Effector CD8-positive, alpha-beta T cell (primary cell): Measurements from ENCODE around the gene ID2.

Experiments
- DNase-seq: peaks from one replicate; lab custom pipeline; 2025; lab: John Stamatoyannopoulos, UW

ID2 gene

GRCh38 chr2:8647462-8647857 is 34.4 kb upstream of the ID2 start:
- no peak for DNase-seq

DNA sequence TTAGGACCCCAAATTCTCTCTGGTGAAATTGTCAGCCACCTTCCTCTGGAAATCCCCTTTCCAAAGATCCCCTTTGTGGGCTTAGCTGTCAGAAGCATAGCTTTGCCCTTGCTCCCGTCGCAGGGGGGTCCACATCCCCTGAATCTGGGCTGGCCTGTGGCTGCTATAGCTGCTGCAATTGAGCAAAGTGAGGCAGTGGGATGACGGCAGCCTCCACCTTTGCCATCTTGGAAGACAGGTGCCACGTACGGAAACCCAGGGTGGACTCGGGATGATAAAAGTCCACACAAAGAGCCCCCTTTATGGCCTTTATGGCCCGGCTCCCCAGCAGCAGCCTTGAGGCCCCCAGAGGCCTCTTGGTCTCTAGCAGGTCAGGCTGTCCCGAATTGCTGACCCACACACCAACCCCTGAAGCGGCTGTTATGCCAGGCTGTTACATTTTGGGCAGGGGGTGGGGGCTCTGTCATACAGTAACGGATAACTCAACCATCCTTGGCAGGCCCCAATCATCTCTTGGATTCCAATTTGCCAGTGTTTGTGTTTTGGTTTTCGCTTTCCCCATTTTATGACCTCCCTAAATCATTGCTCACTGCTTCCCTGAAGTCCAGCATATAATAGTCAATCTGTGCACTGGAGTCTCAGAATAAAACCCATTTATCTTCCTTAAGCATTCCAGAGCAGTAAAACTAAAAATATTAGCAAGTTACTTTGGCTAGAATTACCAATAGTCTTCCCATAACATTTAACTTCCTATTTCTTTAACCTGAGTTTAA is 33.2 kb upstream of the ID2 start:
- DNase-seq, result no peak

- no peak for DNase-seq
Measured at GRCh38 chr2:8649718-8650117, 32.1 kb upstream of the ID2 start.

DNA sequence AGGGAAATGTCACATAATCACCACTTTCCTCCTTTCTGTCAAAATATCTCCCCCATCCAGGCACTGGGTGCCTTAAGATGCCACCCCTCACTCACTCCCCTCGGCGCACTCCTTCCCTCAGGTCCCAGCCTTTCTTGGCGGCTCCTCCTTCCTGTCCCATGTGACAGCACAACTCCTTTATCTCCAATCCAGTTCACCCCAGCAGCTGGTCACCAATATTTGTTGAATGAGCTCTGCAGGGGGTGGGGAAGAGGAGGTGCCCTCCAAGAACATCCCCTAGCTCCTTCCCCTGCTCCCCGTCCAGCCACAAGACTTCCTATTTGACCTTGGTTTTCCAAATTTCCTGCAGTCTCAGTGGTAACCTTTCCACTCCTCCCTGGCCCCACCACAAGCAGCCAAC is 31.6 kb upstream of the ID2 start:
- no peak for DNase-seq

DNA sequence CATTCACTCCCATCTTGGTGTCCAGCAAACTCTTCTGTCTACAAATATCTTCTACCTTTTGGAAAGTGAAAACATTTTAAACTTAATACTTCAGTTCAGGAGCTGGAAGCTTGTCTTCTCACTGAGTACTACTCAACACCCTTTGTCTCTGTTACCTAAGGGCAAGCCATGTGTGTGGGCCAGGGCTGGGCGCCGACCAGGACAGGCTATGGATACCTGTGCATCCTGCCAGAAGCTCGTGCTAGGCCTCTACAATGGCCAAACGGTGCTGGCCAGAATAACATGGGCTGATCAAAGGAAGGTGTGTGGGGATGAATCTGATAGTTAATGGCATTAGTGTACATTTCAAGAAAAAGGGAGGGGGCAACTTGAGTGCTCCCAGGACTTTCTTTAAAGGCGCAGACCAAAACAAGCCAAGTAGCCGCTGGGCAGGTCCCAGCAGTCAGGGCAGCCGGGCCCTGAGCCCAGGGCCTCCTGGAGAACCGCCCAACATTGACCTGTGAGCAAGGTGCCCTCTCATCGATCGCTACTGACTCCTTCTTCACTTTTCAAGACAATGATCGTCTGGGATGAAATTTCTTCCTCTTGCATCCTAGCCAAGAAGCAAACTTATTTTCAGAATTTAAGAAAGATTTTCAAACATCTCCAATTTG is 29.0 kb upstream of the ID2 start:
- DNase-seq, result no peak

- no peak for DNase-seq
Measured at GRCh38 chr2:8653485-8653884, 28.4 kb upstream of the ID2 start.

DNA sequence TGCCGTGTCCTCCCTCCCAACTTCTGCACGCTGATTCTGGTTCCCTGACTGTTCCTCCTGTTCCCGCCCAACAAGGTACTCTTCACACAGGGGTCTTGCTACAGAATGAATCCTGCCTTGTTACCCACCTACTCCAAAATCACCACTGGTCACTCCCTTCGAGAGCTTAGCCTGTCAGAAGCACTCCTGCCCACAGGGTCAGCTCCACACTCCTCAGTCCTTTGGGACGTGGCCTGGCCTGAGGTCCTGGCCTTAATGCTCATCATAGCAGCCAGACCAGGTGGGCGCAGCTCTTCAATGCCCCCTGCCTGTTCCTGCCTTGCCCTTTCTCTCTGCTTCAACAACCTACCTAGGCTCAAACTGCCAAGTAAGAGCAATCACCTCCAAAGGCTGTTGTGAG is 27.8 kb upstream of the ID2 start:
- no peak for DNase-seq

GRCh38 chr2:8654483-8654882 is 27.4 kb upstream of the ID2 start:
- no peak for DNase-seq

GRCh38 chr2:8656160-8656641 is 25.7 kb upstream of the ID2 start:
- no peak for DNase-seq

DNA sequence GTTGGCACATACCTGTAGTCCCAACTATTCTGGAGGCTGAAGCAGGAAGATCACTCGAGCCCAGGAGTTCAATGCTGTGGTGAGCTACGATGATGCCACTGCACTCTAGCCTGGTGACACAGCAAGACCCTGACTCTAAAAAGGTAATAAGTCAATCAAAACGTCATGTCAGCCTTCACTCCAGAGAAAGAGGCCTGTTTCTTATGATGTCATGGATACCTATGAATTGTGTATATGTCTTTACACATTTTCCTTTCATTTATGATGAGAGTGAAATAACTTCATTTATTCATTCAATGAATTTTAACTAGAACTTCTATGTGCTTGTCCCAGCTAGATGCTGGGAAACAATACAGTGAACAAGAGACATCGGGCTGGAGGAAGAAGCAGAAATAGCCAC is 25.0 kb upstream of the ID2 start:
- no peak for DNase-seq

DNA sequence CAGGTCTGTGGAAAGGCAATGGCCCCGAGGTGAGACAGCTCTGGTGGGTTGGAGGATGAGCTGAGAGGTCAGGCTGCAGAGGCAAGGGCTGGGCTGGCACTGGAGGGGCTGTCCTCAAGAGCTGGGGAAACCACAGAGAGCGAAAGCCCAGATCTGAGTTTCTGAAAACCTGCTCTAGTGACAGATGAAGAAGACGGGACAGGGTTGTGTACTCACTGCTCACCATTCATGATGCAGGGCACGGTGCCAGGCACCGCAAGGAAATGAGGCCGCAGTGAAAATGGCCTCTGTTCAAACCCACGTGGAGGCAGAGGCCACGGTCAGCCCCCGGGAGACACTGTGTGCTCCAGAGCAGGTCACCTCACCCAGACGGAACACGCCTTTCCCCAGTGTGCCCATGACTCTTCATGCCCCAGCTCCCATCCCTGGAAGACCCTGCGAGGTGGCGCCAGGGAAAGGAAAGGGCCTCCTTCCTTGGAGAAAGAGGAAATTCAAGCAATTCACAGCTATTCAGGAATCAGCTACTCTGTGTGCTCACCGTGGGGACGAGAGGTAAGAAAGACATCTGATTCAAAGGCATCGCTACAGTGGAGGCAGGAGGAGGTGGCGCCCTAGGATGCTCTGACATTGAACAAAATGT is 24.3 kb upstream of the ID2 start:
- DNase-seq, result no peak

GRCh38 chr2:8658064-8658862 is 23.6 kb upstream of the ID2 start:
- DNase-seq, result no peak

GRCh38 chr2:8659092-8659734 is 22.6 kb upstream of the ID2 start:
- no peak for DNase-seq

DNA sequence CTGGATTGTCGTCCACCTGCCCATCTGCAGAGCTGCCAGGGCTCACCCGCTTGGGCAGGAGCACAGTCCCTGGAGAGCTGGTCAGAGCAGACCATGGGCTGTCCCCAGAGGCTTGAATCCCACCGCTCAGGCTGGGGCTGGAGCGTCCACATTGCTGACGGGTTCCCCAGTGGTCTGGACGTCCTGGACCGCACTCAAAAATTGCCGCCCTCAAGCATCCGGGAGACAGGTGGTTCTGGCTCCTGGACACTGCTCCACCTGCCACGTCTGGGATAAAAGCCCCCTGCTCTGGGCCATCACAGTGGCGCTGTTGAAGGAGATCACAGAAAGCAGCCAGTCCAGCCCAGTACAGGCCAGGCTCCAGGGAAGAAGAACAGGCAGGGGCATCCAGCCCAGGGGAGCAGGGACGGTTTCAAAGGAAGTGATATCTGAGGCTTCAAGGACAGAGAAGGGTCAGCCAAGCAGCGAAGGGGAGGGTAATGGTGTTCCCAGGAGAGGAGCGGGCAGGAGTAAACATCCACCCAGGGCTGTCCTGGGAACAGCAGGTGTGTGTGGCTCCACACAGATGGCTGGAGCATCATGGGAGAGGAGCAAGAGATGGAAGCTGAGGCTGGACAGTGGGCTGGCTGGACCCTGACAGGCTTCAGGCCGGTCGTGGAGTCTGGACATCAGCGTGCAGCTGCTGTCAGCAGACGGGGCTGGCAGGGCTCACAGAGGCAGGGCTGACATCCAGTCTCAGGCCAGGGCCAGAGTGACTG is 21.9 kb upstream of the ID2 start:
- DNase-seq, result no peak

DNA sequence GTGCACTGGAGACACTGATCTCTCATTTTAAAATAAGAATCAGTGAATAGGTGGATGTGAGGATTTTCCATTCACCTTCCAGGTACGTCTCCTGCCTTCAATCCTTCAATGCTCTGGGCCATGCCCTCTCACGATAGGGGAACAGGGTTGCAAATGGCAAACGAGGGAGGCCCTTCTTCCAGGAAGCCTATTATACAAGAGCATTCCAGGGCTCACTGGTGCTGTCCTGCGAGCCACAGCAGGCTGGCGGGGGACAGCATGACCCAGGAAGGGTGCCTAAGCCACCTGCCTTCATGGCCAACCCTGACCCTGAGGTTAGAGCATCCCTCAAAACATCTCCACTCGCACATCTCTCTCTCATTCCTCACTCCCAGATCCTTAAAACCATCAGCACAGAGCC is 20.6 kb upstream of the ID2 start:
- no peak for DNase-seq

- no peak for DNase-seq
Measured at GRCh38 chr2:8661736-8662135, 20.1 kb upstream of the ID2 start.

- DNase-seq, result no peak
Measured at GRCh38 chr2:8662239-8662879, 19.5 kb upstream of the ID2 start.

DNA sequence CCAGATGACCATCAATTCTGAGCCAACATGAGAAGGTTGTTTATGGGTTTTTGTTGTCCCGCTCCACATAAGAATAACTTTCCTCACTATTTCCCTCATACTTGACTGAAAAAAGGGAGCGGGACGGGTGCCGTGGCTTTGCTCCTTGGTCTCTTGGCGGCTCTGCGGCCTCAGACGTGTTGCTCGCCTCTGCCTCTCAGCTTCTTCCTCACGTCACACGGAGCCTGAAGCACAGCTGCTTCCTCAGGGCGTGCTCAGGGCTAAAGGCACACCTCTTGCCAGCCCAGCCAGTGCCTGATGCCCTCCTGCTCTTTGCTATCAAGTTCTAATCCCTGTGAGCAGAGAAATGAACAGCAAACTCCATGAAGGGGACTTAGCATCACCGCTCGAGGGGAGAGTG is 17.9 kb upstream of the ID2 start:
- no peak for DNase-seq

- DNase-seq, result no peak
Measured at GRCh38 chr2:8666581-8666980, 15.3 kb upstream of the ID2 start.

DNA sequence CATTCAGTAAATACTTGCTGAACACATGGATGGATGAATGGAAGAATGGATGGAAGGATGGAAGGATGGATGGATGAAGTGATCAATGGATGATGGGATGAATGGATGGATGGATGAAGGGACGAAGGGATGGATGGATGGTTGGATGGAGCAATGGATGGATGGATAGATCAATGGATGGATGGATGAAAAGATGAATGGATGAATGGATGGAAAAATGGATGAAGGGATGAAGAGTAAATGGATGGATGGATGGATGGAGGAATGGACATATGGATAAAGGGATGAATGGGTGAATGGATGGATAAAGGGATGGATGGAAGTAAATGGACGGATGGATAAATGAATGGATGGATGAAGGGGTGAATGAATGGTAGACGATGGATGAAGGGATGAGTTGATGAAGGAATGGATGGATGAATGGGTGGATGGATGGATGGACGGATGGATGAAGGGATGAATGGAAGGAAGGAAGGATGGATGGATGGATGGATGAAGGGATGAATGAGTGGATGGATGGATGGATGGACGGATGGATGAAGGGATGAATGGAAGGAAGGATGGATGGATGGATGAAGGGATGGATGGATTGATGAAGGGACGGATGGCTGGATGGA is 13.9 kb upstream of the ID2 start:
- DNase-seq, result no peak
